Gastroesophageal sphincter (tissue), 4 donors: ENCODE data around the gene CDK11B. TPM values are rescaled to one million over a fixed set of nuclear protein-coding genes. Genes with fewer than 3 reads are reported as not detected.

Experiments
- ATAC-seq: fragments of 150-250 bp; one replicate; pipeline ENCODE4 v1.9.1; 2016; ENCODE audit warnings: mild to moderate bottlenecking, moderate library complexity
- H3K27ac ChIP-seq, 4 donors: fragments of 200-600 bp; sonication (generic) in 3 of 4; 1 replicate in 3 of 4; 2 replicates in 1 of 4; pipeline ENCODE4 v1.5.1; 2016 to 2019
- H3K27me3 ChIP-seq: fragments of 200-600 bp; sonication (generic); one replicate; pipeline ENCODE4 v1.5.1; 2019
- H3K36me3 ChIP-seq, 2 donors: fragments of 200-600 bp; sonication (generic); one replicate each; pipeline ENCODE4 v1.5.1; 2019; ENCODE audit warnings: control low read depth in 1 of 2
- H3K4me1 ChIP-seq, 3 donors: fragments of 200-600 bp; sonication (generic); 1 replicate in 2 of 3; 2 replicates in 1 of 3; pipeline ENCODE4 v1.5.1; 2016 to 2019; ENCODE audit warnings: control low read depth in 2 of 3
- H3K4me3 ChIP-seq, 2 donors: fragments of 200-600 bp; sonication (generic); one replicate each; pipeline ENCODE4 v1.5.1; 2019; ENCODE audit warnings: mild to moderate bottlenecking in 1 of 2, moderate library complexity in 1 of 2
- H3K9me3 ChIP-seq, 3 donors: fragments of 200-600 bp; sonication (generic); one replicate each; pipeline ENCODE4 v1.5.1; 2017 to 2019; ENCODE audit warnings: control low read depth in 2 of 3
- CTCF ChIP-seq, 4 experiments: fragments of 200-600 bp in 2 of 4; fragments of 450-650 bp in 2 of 4; sonication (generic) in 1 of 4; IDR thresholded peaks; one replicate each; pipeline ENCODE4 v1.5.1; 2017 to 2019; ENCODE audit warnings: antibody characterized with exemption in 4 of 4, mild to moderate bottlenecking in 2 of 4, moderate library complexity in 2 of 4
- EP300 ChIP-seq: sonication (generic); formaldehyde crosslinking; IDR thresholded peaks from one replicate; pipeline ENCODE4 v1.6.1; 2017; ENCODE audit warnings: antibody characterized with exemption, mild to moderate bottlenecking
- POLR2A ChIP-seq, 2 donors: fragments of 450-650 bp; IDR thresholded peaks; one replicate each; pipeline ENCODE4 v1.6.1; 2017; ENCODE audit warnings: antibody characterized with exemption in 2 of 2, mild to moderate bottlenecking in 2 of 2, moderate library complexity in 1 of 2
- POLR2AphosphoS5 ChIP-seq: sonication (generic); formaldehyde crosslinking; IDR thresholded peaks from one replicate; pipeline ENCODE4 v1.6.1; 2017; ENCODE audit warnings: antibody characterized with exemption
- WGBS, 2 donors: methylation state at CpG; one replicate each; pipeline ENCODE4 v1.1.5; 2018; ENCODE audit warnings: low coverage in 1 of 2; 5-methylcytosine and 5-hydroxymethylcytosine counted together
- total RNA-seq, 4 donors: library from RNA; depleted of rRNA; stranded (reverse); fragments of >200 nt; gene quantifications; one replicate each; pipeline ENCODE4 v1.1.0, GENCODE V29; 2016

The CDK11B gene
- total RNA-seq, 4 donors from 2014 or later = 19.2 to 59.3 (median 25.4) TPM

DNA sequence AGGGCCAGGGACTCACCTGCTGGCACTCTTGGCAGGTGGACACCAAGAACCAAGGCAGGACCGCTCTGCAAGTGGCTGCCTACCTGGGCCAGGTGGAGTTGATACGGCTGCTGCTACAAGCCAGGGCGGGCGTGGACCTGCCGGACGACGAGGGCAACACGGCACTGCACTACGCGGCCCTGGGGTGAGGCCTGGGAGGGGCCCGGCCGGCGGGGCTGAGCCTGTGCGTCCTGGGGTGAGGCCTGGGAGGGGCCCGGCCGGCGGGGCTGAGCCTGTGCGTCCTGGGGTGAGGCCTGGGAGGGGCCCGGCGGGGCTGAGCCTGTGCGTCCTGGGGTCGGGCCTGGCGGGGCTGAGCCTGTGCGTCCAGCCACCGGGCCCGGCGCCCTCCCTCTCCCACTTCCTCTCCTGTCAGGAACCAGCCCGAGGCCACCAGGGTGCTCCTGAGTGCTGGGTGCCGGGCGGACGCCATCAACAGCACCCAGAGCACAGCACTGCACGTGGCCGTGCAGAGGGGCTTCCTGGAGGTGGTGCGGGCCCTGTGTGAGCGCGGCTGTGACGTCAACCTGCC lies 31.5 kb downstream of the CDK11B start:
- Histone ChIP-seq H3K27me3 (peaks cover 41% of the 10 kb centered on the region), H3K4me1 (peaks cover 0 to 32% (median 9%) of the 10 kb centered on the region in 3 donors), H3K9me3 (no peaks in the 10 kb centered on the region), H3K36me3 (peaks cover 0 to 70% of the 10 kb centered on the region in 2 donors), H3K27ac (no peak overlapping the region), H3K4me3 (no peak overlapping the region)
- TF ChIP-seq POLR2AphosphoS5 (no peak), EP300 (no peak), POLR2A (IDR thresholded peaks at IDR 0.05) (no peak)
- no peak for ATAC-seq
- WGBS, 2 donors = no CpG with 5 or more reads among the region's 37 CpGs

DNA sequence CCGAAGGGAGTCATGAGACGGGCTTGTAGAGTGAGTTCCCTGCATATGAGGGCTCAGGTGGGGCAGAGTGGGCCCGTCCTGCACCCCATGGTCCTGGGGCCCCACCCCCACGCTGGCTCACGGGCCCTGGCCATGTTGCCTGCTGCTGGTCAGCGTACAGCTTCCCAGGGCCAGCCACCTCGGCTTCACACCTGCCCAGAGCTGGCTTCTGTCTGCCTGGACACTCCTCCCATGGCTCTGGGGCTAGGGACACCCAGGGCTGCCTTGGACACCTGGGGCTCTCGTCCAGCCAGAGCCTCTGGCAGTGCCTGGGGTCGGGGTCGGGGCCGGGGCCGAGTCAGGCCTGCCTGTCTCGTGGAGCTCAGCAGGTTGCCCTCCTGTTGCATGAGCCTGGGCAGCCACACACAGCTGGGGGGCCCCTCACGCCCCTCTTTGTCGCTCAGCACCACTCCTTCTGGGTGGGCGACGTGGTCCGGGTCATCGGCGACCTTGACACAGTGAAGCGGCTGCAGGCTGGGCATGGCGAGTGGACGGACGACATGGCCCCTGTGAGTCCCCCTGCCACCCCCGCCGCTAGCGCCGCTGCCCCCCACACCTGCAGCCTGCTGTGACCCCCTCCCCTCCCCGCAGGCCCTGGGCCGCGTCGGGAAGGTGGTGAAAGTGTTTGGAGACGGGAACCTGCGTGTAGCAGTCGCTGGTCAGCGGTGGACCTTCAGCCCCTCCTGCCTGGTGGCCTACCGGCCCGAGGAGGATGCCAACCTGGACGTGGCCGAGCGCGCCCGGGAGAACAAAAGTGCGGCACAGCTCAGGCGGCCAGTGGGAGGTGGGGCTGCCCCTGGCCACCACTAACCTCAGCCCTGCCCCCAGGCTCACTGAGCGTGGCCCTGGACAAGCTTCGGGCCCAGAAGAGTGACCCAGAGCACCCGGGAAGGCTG lies 32.3 kb downstream of the CDK11B start:
- Histone ChIP-seq H3K9me3 (no peaks in the 10 kb centered on the region), H3K36me3 (peaks cover 0 to 70% of the 10 kb centered on the region in 2 donors), H3K4me3 (no peak overlapping the region), H3K27me3 (peaks cover 32% of the 10 kb centered on the region), H3K27ac (no peak overlapping the region), H3K4me1 (peaks cover 0 to 32% (median 9%) of the 10 kb centered on the region in 3 donors)
- 100% methylated on average over 1 of the region's 48 CpGs; no CpG with 5 or more reads in 1 of the 2 donors for WGBS, 2 donors
- no peak for ATAC-seq
- TF ChIP-seq EP300 (no peak), POLR2A (IDR thresholded peaks at IDR 0.05) (no peak), CTCF (IDR thresholded peaks at IDR 0.05) (no peak), POLR2AphosphoS5 (no peak)

DNA sequence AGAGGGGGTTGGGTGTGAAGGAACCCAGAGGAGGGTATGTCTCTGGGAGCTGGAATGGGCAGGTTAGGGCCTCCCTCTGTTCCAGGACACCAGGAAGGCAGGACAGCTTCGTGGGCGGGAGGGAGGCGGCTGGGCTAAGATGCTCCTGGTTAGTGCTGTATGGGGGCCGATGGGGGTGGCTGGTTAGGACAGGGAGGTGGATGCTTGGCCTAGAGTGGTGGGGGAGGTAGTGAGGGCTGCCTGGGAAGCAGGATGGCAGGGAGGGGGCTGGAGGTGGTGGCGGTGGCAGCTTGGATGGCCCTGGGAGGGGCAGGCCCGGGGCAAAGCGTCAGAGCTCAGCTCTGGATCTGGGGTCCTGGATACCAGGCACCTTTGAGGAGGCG lies 33.0 kb downstream of the CDK11B start:
- peaks cover 0 to 32% (median 6%) of the 10 kb centered on the region in 3 donors for H3K4me1 ChIP-seq
- 83 to 94% methylated on average over 3 of the region's 8 CpGs for WGBS, 2 donors
- H3K4me3 ChIP-seq = no peak overlapping the region
- no peak for ATAC-seq
- no peak overlapping the region for H3K27ac ChIP-seq
- H3K36me3 ChIP-seq = peaks cover 0 to 70% of the 10 kb centered on the region in 2 donors
- H3K9me3 ChIP-seq = no peaks in the 10 kb centered on the region
- TF ChIP-seq CTCF (IDR thresholded peaks at IDR 0.05) = no peak
- H3K27me3 ChIP-seq = peaks cover 26% of the 10 kb centered on the region

DNA sequence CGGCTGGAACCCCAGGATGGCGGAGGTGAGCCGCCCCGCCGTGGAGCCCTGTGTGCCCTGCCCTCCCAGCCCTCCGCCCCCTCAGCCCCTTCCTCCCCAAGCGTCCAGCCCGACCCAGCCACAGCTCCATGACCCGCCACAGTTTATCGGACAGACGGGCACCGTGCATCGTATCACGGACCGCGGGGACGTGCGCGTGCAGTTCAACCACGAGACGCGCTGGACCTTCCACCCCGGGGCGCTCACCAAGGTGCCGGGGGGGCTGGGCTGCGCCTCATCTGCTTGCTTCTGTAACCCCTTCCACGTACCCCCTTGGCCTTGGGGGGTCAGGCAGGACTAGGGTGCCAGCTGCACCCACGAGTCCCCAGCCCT lies 33.4 kb downstream of the CDK11B start:
- peaks cover 21% of the 10 kb centered on the region for H3K27me3 ChIP-seq
- no CpG with 5 or more reads among the region's 28 CpGs for WGBS, 2 donors
- no peak for TF ChIP-seq POLR2A (IDR thresholded peaks at IDR 0.05)
- TF ChIP-seq EP300 = no peak
- no peak for TF ChIP-seq POLR2AphosphoS5
- no peak for TF ChIP-seq CTCF (IDR thresholded peaks at IDR 0.05)
- no peak overlapping the region for H3K27ac ChIP-seq
- peaks cover 0 to 30% (median 2%) of the 10 kb centered on the region in 3 donors for H3K4me1 ChIP-seq
- H3K36me3 ChIP-seq = peaks cover 0 to 68% of the 10 kb centered on the region in 2 donors
- no peak for ATAC-seq
- no peaks in the 10 kb centered on the region for H3K9me3 ChIP-seq
- H3K4me3 ChIP-seq = no peak overlapping the region

DNA sequence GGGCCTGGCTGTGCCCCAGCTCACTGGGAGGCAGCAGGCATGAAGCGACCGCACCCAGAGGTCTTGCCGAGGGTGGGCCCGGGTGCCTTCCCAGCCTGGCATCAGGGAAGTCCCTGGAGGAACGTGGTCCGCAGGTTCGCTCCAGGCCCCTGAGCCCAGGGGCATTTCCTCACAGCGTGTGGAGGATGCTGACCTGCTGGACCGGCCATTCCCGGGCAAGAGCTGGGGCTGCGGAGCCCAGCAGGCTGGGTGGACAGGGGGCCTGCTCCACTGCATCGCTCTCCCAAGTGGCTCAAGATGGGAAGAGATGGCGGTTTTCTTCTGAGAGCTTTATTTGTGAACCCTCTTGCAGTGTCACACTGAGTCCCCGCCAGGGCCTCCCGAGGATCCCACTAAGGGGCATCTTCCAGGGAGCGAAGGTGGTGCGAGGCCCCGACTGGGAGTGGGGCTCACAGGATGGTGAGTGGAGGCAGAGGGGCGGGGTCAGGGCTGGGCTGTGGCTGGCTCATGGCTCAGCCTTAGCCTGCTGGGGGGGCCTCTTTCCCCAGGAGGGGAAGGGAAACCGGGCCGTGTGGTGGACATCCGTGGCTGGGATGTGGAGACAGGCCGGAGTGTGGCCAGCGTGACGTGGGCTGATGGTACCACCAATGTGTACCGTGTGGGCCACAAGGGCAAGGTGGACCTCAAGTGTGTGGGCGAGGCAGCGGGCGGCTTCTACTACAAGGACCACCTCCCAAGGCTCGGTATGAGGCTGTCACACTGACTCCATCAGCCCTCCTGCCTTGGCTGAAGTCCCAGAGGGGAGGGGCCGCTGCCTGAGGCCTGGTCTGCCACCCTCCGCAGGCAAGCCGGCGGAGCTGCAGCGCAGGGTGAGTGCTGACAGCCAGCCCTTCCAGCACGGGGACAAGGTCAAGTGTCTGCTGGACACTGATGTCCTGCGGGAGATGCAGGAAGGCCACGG lies 34.1 kb downstream of the CDK11B start:
- Histone ChIP-seq H3K27me3 (peaks cover 15% of the 10 kb centered on the region), H3K4me1 (peaks cover 0 to 30% (median 0%) of the 10 kb centered on the region in 3 donors), H3K36me3 (peaks cover 0 to 62% of the 10 kb centered on the region in 2 donors), H3K27ac (no peak overlapping the region), H3K4me3 (no peak overlapping the region), H3K9me3 (no peaks in the 10 kb centered on the region)
- no peak for TF ChIP-seq POLR2AphosphoS5
- no peak for TF ChIP-seq CTCF (IDR thresholded peaks at IDR 0.05)
- no peak for TF ChIP-seq EP300
- no peak for TF ChIP-seq POLR2A (IDR thresholded peaks at IDR 0.05)
- WGBS, 2 donors = 20% methylated on average over 1 of the region's 38 CpGs; no CpG with 5 or more reads in 1 of the 2 donors
- no peak for ATAC-seq
